HEK293 (cell line): Measurements from ENCODE around the gene MORC1.

Experiments
- CTCF ChIA-PET: fragments of 350-600 bp; formaldehyde crosslinking; extraction: SDS; loops from one replicate; lab custom pipeline; 2021; ENCODE audit warnings: antibody characterized with exemption; lab: Yijun Ruan, JAX
- POLR2A ChIA-PET: fragments of 300-600 bp; formaldehyde crosslinking; extraction: SDS; loops from one replicate; lab custom pipeline; 2020; ENCODE audit warnings: antibody characterized with exemption, inconsistent platforms; lab: Yijun Ruan, JAX
- H3K27ac ChIP-seq: fragments of 200-500 bp; sonication (Bioruptor generic); 2 replicates; pipeline ENCODE4 v1.5.1; 2014; ENCODE audit warnings: low read depth, low read length, control low read depth, inconsistent platforms; ENCODE audit errors: extremely low read depth
- H3K36me3 ChIP-seq, 2 experiments: fragments of 200-500 bp in 1 of 2; sonication (Bioruptor generic) in 1 of 2; 1 replicate in 1 of 2; 2 replicates in 1 of 2; pipeline ENCODE4 v1.5.1; 2014 to 2017; ENCODE audit warnings: inconsistent platforms in 2 of 2, low read length in 2 of 2; ENCODE audit not compliant: control insufficient read depth in 2 of 2, insufficient read depth in 1 of 2
- H3K4me1 ChIP-seq: fragments of 200-500 bp; sonication (Bioruptor generic); 2 replicates; pipeline ENCODE4 v1.5.1; 2014; ENCODE audit warnings: mild to moderate bottlenecking, low read length, inconsistent platforms; ENCODE audit not compliant: control insufficient read depth, insufficient read depth
- H3K4me3 ChIP-seq: 2 replicates; pipeline ENCODE4 v1.5.1; 2011; ENCODE audit warnings: low read depth, mild to moderate bottlenecking, control low read depth, low read length, moderate library complexity
- H3K9me3 ChIP-seq: fragments of 200-500 bp; sonication (Bioruptor generic); 2 replicates; pipeline ENCODE4 v1.5.1; 2014; ENCODE audit warnings: low read depth, low read length, inconsistent platforms; ENCODE audit not compliant: control insufficient read depth, insufficient read depth
- GLI2 ChIP-seq: fragments of 450-650 bp; formaldehyde crosslinking; IDR thresholded peaks from 2 replicates; pipeline ENCODE4; 2017; ENCODE audit warnings: missing biosample characterization, missing genetic modification characterization, low read depth, borderline replicate concordance
- SCRT2 ChIP-seq: fragments of 450-650 bp; formaldehyde crosslinking; IDR thresholded peaks from 2 replicates; pipeline ENCODE4 v1.5.1; 2016; ENCODE audit warnings: missing biosample characterization, missing genetic modification characterization
- SETDB1 ChIP-seq: IDR thresholded peaks from one replicate; pipeline ENCODE4 v1.6.1; 2017; ENCODE audit warnings: mild to moderate bottlenecking, low read length, moderate library complexity, mixed read lengths; ENCODE audit not compliant: insufficient read length
- TSHZ1 ChIP-seq: fragments of 450-650 bp; formaldehyde crosslinking; IDR thresholded peaks from 2 replicates; pipeline ENCODE4 v1.5.1; 2016; ENCODE audit warnings: missing biosample characterization, missing genetic modification characterization, borderline replicate concordance
- WT1 ChIP-seq: fragments of 450-650 bp; formaldehyde crosslinking; IDR thresholded peaks from 2 replicates; pipeline ENCODE4 v1.5.1; 2016; ENCODE audit warnings: missing biosample characterization, missing genetic modification characterization
- ZBTB44 ChIP-seq: fragments of 450-650 bp; IDR thresholded peaks from 2 replicates; pipeline ENCODE4 v1.5.1; 2018; ENCODE audit warnings: missing biosample characterization, mild to moderate bottlenecking, missing genetic modification characterization
- ZBTB49 ChIP-seq: fragments of 450-650 bp; formaldehyde crosslinking; IDR thresholded peaks from 2 replicates; pipeline ENCODE4 v1.5.1; 2016; ENCODE audit warnings: missing biosample characterization, missing genetic modification characterization, low read depth
- ZNF132 ChIP-seq: fragments of 450-650 bp; formaldehyde crosslinking; IDR thresholded peaks from 2 replicates; pipeline ENCODE4 v1.5.1; 2017; ENCODE audit warnings: missing biosample characterization, missing genetic modification characterization, borderline replicate concordance
- ZNF174 ChIP-seq: fragments of 450-650 bp; formaldehyde crosslinking; IDR thresholded peaks from 2 replicates; pipeline ENCODE4 v1.5.0; 2017; ENCODE audit warnings: missing biosample characterization, mild to moderate bottlenecking, missing genetic modification characterization
- ZNF292 ChIP-seq: fragments of 450-650 bp; formaldehyde crosslinking; IDR thresholded peaks from 2 replicates; pipeline ENCODE4 v1.5.1; 2016; ENCODE audit warnings: low read depth, missing biosample characterization, missing genetic modification characterization, borderline replicate concordance
- ZNF302 ChIP-seq: fragments of 450-650 bp; formaldehyde crosslinking; IDR thresholded peaks from 2 replicates; pipeline ENCODE4 v1.5.1; 2016; ENCODE audit warnings: missing biosample characterization, missing genetic modification characterization, low read depth
- ZNF341 ChIP-seq: fragments of 450-650 bp; formaldehyde crosslinking; IDR thresholded peaks from 2 replicates; pipeline ENCODE4; 2016; ENCODE audit warnings: low read depth, missing biosample characterization, missing genetic modification characterization
- ZNF354C ChIP-seq: fragments of 450-650 bp; formaldehyde crosslinking; IDR thresholded peaks from 2 replicates; pipeline ENCODE4 v1.5.1; 2016; ENCODE audit warnings: missing biosample characterization, missing genetic modification characterization, low read depth, borderline replicate concordance
- ZNF654 ChIP-seq: fragments of 450-650 bp; formaldehyde crosslinking; IDR thresholded peaks from 2 replicates; pipeline ENCODE4 v1.5.1; 2016; ENCODE audit warnings: low read depth, missing biosample characterization, missing genetic modification characterization
- ZNF830 ChIP-seq: fragments of 450-650 bp; IDR thresholded peaks from 2 replicates; pipeline ENCODE4 v1.5.0; 2018; ENCODE audit warnings: missing biosample characterization, missing genetic modification characterization, low read depth, mild to moderate bottlenecking, moderate library complexity
- TF ChIP-seq, protein P1 (sequence below): fragments of 450-650 bp; formaldehyde crosslinking; IDR thresholded peaks from 2 replicates; pipeline ENCODE4 v1.5.1; 2016; ENCODE audit warnings: missing biosample characterization, missing genetic modification characterization

The MORC1 gene

GRCh38 chr3:109091846-109092245 is 26.1 kb downstream of the MORC1 start (continued):
- TF ChIP-seq WT1 (tag by site-specific recombination) (no peak), SCRT2 (tag by site-specific recombination) (no peak), ZNF302 (tag by site-specific recombination) (no peak), TSHZ1 (no peak), ZBTB49 (no peak), ZNF830 (tag by site-specific recombination) (no peak), GLI2 (tag by site-specific recombination) (no peak)

- Histone ChIP-seq H3K9me3 (no peaks in the 10 kb centered on the region), H3K4me3 (no peak overlapping the region), H3K27ac (no peak overlapping the region), H3K4me1 (no peaks in the 10 kb centered on the region), H3K36me3 (no peaks in the 10 kb centered on the region)
- ChIA-PET POLR2A (no interaction called here), CTCF (no interaction called here)
- TF ChIP-seq ZNF292 (tag by site-specific recombination): no peak
- TF ChIP-seq, all 188 proteins: peak for 0
Observed at GRCh38 chr3:109089265-109089664, 28.7 kb downstream of the MORC1 start.

DNA sequence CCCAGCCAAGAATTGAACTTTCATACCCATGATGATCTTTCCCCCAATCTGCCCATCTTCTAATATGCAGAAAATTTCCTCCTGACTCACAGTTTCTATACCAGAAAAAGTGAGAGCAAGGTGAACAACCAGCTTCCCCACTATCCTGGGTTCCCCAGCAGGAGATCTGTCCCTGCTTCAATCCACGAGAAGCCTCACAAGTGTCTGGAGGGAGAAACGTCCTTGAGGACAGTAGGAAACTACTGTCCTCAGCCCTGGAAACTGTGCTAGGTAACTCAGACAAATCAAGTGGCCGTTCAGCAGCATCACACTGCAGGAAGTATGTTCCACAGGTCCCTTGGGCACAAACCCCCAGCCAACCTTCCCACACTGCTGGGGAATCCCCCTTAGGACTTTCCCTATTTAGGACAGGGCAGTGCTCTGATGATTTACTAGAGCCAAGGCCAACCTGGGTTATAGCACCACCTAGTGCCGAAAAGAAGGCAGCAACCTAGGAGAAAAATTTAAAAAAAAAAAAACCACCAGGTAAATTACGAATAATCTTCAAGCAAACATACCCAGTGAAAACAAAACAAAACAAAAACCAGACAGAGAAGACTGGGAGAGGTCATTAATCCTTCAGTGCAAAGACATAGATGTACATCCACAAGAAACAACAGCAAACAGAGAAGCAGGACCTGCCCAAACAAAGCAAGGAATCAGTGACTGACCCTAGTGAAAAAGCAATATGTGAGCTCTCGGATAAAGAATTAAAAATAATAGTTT is 36.0 kb downstream of the MORC1 start:
- Histone ChIP-seq H3K4me3 (no peak overlapping the region), H3K36me3 (no peaks in the 10 kb centered on the region), H3K4me1 (no peaks in the 10 kb centered on the region), H3K9me3 (no peaks in the 10 kb centered on the region), H3K27ac (no peak overlapping the region)
- ChIA-PET CTCF (interaction anchor here (0.6 to 1.5 kb wide), 12 partner anchors 8 to 439 kb away, joined by 3 to 12 read pairs (median 4); no protein-coding TSS in a partner anchor), POLR2A (no interaction called here)
- no peak for TF ChIP-seq ZNF341
- TF ChIP-seq ZNF654 (tag by site-specific recombination): peak; percentile 53
- no peak for TF ChIP-seq ZNF174 (tag by site-specific recombination)
- no peak for TF ChIP-seq ZNF132 (tag by site-specific recombination)
- peak; percentile 80 for TF ChIP-seq SETDB1
- TF ChIP-seq ZNF354C (tag by site-specific recombination): no peak
- no peak for TF ChIP-seq ZBTB44 (tag by site-specific recombination)
- TF ChIP-seq, protein P1, sequence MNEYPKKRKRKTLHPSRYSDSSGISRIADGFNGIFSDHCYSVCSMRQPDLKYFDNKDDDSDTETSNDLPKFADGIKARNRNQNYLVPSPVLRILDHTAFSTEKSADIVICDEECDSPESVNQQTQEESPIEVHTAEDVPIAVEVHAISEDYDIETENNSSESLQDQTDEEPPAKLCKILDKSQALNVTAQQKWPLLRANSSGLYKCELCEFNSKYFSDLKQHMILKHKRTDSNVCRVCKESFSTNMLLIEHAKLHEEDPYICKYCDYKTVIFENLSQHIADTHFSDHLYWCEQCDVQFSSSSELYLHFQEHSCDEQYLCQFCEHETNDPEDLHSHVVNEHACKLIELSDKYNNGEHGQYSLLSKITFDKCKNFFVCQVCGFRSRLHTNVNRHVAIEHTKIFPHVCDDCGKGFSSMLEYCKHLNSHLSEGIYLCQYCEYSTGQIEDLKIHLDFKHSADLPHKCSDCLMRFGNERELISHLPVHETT (tag by site-specific recombination): no peak
